ENCODE data around the gene NR2F1-AS1. TPM values are rescaled to one million over a fixed set of nuclear protein-coding genes. Genes with fewer than 3 reads are reported as not detected.

Gene NR2F1-AS1
- total RNA-seq, 4 donors from 2014 or later, result 0.13 to 0.85 TPM; not detected in 2

DNA sequence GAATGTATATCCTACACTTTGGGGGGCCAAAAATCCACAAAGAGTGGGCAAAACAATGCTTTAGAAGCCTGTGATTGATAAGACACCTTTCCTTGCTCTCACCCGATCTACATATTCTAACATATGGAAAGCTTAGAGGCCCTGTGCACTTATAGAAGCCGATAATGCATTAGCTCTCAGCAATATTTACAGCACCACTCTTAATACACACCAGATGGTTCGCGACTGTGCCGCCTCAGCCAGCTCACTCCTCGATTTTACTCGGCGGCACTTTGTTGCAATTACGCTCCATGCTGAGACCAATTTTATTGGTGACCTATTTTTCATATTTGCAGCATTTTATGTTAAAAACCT is 20.8 kb upstream of the NR2F1-AS1 start:
- intact Hi-C loops (cut with DNase I; ENCODE audit: low total_unique reads) (no loop called here), in situ Hi-C loops (cut with MboI; ENCODE audit: low sequenced_read_pairs in 4 of 4) (loop anchor here in 2 of 4 donors (25.0 kb wide), 2 partner anchors 311 to 511 kb away; a partner anchor contains a TSS)
- TF ChIP-seq CTCF (IDR thresholded peaks at IDR 0.05 in 4 of 5, conservative IDR thresholded peaks at IDR 0.05 in 1 of 5) (no peak), POLR2A (IDR thresholded peaks at IDR 0.05) (no peak)
- no peak for ATAC-seq
- H3K4me3 ChIP-seq, result no peak overlapping the region
- no peaks in the 10 kb centered on the region for H3K9me3 ChIP-seq
- H3K27ac ChIP-seq, result no peak overlapping the region
- peaks cover 100% of the 10 kb centered on the region in 3 donors for H3K27me3 ChIP-seq
- no peak for DNase-seq
- peaks cover 0 to 2% of the 10 kb centered on the region in 2 donors for H3K4me1 ChIP-seq
- no peaks in the 10 kb centered on the region for H3K36me3 ChIP-seq

GRCh38 chr5:93601071-93601801 is 20.2 kb upstream of the NR2F1-AS1 start:
- Histone ChIP-seq H3K4me3 (no peak overlapping the region), H3K4me1 (peaks cover 0 to 2% of the 10 kb centered on the region in 2 donors), H3K27me3 (peaks cover 100% of the 10 kb centered on the region in 3 donors), H3K36me3 (no peaks in the 10 kb centered on the region), H3K27ac (no peak overlapping the region), H3K9me3 (no peaks in the 10 kb centered on the region)
- TF ChIP-seq POLR2A (IDR thresholded peaks at IDR 0.05), result no peak
- no peak for TF ChIP-seq CTCF (IDR thresholded peaks at IDR 0.05 in 4 of 5, conservative IDR thresholded peaks at IDR 0.05 in 1 of 5)
- in situ Hi-C loops (cut with MboI; ENCODE audit: low sequenced_read_pairs in 4 of 4), result loop anchor here in 2 of 4 donors (25.0 kb wide), 2 partner anchors 311 to 511 kb away; a partner anchor contains a TSS
- intact Hi-C loops (cut with DNase I; ENCODE audit: low total_unique reads), result no loop called here
- ATAC-seq (no peak), DNase-seq (no peak)

DNA sequence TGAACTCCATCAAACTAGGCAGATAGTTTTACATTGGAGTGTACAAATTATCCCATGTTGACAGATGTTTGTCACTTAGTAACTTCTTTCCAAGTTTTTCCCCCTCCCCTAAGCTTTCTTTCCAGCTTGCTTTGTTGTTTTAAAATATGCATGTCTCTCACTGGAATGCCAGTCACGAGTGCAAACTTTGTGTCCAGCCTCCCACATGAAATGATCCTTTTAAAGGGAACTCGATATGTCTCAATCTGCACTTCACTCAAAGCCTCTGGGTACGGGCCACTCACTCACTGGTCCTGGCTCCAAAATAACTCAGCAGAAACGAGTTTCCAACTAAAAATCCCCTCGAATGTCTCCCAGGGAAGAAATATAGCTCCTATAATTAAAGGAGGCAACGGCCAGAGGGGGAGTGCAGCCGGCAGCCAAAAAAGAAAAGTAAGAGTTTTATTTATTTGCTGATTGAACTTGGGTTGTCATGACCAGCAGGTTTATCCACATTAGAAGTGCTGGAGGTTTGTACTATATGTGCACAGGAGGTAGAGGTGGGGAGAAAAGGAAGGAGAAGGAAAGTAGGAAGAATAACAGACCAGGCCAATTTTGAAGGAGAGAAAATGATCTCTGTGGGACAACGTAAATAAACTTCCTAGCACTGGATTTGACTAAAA is 19.5 kb upstream of the NR2F1-AS1 start:
- no peak overlapping the region for H3K4me3 ChIP-seq
- H3K36me3 ChIP-seq, result no peaks in the 10 kb centered on the region
- intact Hi-C loops (cut with DNase I; ENCODE audit: low total_unique reads), result no loop called here
- DNase-seq, result no peak
- ATAC-seq, result no peak
- TF ChIP-seq POLR2A (IDR thresholded peaks at IDR 0.05) (no peak), CTCF (IDR thresholded peaks at IDR 0.05 in 4 of 5, conservative IDR thresholded peaks at IDR 0.05 in 1 of 5) (no peak)
- no peaks in the 10 kb centered on the region for H3K9me3 ChIP-seq
- peaks cover 100% of the 10 kb centered on the region in 3 donors for H3K27me3 ChIP-seq
- H3K4me1 ChIP-seq, result peaks cover 0 to 2% of the 10 kb centered on the region in 2 donors
- no peak overlapping the region for H3K27ac ChIP-seq
- in situ Hi-C loops (cut with MboI; ENCODE audit: low sequenced_read_pairs in 4 of 4), result loop anchor here in 2 of 4 donors (25.0 kb wide), 2 partner anchors 312 to 512 kb away; a partner anchor contains a TSS

GRCh38 chr5:93599399-93600120 is 18.5 kb upstream of the NR2F1-AS1 start:
- Histone ChIP-seq H3K27me3 (peaks cover 100% of the 10 kb centered on the region in 3 donors), H3K4me1 (peaks cover 0 to 2% of the 10 kb centered on the region in 2 donors), H3K36me3 (no peaks in the 10 kb centered on the region), H3K4me3 (no peak overlapping the region), H3K27ac (no peak overlapping the region), H3K9me3 (no peaks in the 10 kb centered on the region)
- intact Hi-C loops (cut with DNase I; ENCODE audit: low total_unique reads) (no loop called here), in situ Hi-C loops (cut with MboI; ENCODE audit: low sequenced_read_pairs in 4 of 4) (loop anchor here in 3 of 4 donors (25.0 kb wide), 3 partner anchors 188 to 513 kb away; a partner anchor contains a TSS)
- DNase-seq (no peak), ATAC-seq (no peak)
- TF ChIP-seq POLR2A (IDR thresholded peaks at IDR 0.05) (no peak), CTCF (IDR thresholded peaks at IDR 0.05 in 4 of 5, conservative IDR thresholded peaks at IDR 0.05 in 1 of 5) (no peak)

Measured in gastrocnemius medialis (tissue), 4 donors.